Adrenal gland (tissue), 5 donors: ENCODE results near the gene AHDC1.

ENCODE experiments used
- POLR2A ChIP-seq, 2 donors: fragments of 450-650 bp; IDR thresholded peaks; one replicate each; pipeline ENCODE4 v1.6.1; 2017; ENCODE audit warnings: antibody characterized with exemption in 2 of 2, mild to moderate bottlenecking in 2 of 2, moderate library complexity in 1 of 2
- TF ChIP-seq, protein P1 (sequence below), 6 experiments: fragments of 450-650 bp in 4 of 6; fragments of 200-600 bp in 2 of 6; sonication (generic) in 1 of 6; IDR thresholded peaks; 1 replicate in 5 of 6; 2 replicates in 1 of 6; pipeline versions ENCODE4 v1.5.1 to v1.8.0; 2016 to 2021; ENCODE audit warnings: antibody characterized with exemption in 6 of 6, mild to moderate bottlenecking in 2 of 6, moderate library complexity in 1 of 6
- donor health status: DM: no; HTN: no; CAD: no.

DNA sequence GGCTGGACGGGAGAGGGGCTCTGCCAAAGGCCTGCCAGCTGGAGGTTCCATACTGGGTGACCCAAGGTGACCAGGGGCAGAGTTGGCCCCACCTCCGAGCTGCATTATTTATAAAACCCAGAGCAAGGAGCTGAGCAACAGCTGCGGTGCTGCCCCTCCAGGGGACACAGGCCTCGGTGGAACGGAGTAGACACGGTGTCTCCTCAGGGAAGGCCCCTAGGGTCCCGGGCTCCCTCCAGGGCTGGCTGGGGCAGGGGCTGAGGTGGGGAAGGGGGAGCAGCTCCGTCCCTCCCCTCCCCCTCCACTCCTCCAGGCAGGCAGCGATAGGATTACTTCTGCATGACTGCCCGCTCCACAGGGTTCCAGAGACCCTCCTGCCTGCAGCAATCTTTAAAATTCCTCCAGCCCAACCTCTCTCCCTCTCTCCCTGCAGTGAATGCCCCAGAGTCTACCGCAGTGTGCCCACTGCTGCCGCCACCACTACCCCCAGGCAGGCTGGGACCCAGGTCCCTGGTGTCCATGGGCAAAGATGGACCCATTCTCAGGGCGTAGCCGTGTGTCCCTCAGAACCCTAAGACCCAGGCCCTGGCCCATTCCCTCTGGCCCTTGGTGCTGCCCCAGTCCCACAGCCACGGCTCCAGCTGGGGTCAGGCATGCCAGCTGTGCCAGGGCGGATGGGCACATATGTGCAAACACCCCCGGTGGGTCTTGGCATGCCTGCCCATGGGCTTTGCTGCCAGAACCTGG, 10.8 kb downstream of the AHDC1 start:
- TF ChIP-seq, protein P1, sequence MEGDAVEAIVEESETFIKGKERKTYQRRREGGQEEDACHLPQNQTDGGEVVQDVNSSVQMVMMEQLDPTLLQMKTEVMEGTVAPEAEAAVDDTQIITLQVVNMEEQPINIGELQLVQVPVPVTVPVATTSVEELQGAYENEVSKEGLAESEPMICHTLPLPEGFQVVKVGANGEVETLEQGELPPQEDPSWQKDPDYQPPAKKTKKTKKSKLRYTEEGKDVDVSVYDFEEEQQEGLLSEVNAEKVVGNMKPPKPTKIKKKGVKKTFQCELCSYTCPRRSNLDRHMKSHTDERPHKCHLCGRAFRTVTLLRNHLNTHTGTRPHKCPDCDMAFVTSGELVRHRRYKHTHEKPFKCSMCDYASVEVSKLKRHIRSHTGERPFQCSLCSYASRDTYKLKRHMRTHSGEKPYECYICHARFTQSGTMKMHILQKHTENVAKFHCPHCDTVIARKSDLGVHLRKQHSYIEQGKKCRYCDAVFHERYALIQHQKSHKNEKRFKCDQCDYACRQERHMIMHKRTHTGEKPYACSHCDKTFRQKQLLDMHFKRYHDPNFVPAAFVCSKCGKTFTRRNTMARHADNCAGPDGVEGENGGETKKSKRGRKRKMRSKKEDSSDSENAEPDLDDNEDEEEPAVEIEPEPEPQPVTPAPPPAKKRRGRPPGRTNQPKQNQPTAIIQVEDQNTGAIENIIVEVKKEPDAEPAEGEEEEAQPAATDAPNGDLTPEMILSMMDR (IDR thresholded peaks at IDR 0.05): no peak
- TF ChIP-seq POLR2A (IDR thresholded peaks at IDR 0.05): peak in 1 of 2 donors; percentile 19
